Peyer's patch (tissue), 4 donors: Measurements from ENCODE around the gene SCN11A. TPM values are rescaled to one million over a fixed set of nuclear protein-coding genes. Genes with fewer than 3 reads are reported as not detected.
"Not testable (repeated sequence)": the region's sequence is repeated elsewhere in the genome, so short reads cannot be mapped to it uniquely, and the experiment has no call there.

ENCODE experiments used
- DNase-seq, 3 donors: peaks; one replicate each; pipeline ENCODE4 v3.0.0-alpha.2; 2017 to 2019
- H3K27ac ChIP-seq, 4 donors: fragments of 200-600 bp; sonication (generic); one replicate each; pipeline ENCODE4 v1.5.1; 2016 to 2019
- H3K27me3 ChIP-seq, 2 donors: fragments of 200-600 bp; sonication (generic); one replicate each; pipeline ENCODE4 v1.5.1; 2019
- H3K36me3 ChIP-seq, 3 donors: fragments of 200-600 bp; sonication (generic); one replicate each; pipeline ENCODE4 v1.5.1; 2016 to 2019
- H3K4me1 ChIP-seq, 4 donors: fragments of 200-600 bp; sonication (generic); one replicate each; pipeline ENCODE4 v1.5.1; 2016 to 2019
- H3K4me3 ChIP-seq, 4 donors: fragments of 200-600 bp; sonication (generic); 1 replicate in 3 of 4; 2 replicates in 1 of 4; pipeline ENCODE4 v1.5.1; 2016 to 2019; ENCODE audit warnings: mild to moderate bottlenecking in 1 of 4
- H3K9me3 ChIP-seq, 4 donors: fragments of 200-600 bp; sonication (generic); one replicate each; pipeline ENCODE4 v1.5.1; 2016 to 2019; ENCODE audit warnings: mild to moderate bottlenecking in 1 of 4
- POLR2A ChIP-seq, 2 donors: fragments of 450-650 bp; IDR thresholded peaks; one replicate each; pipeline ENCODE4 v1.5.1; 2017; ENCODE audit warnings: antibody characterized with exemption in 2 of 2, mild to moderate bottlenecking in 2 of 2, moderate library complexity in 2 of 2
- total RNA-seq, 4 donors: library from RNA; depleted of rRNA; stranded (reverse); fragments of >200 nt; gene quantifications; one replicate each; pipeline ENCODE4 v1.1.0, GENCODE V29; 2016
- TF ChIP-seq, protein P1 (sequence below), 6 experiments: fragments of 450-650 bp in 4 of 6; fragments of 200-600 bp in 2 of 6; sonication (generic) in 1 of 6; IDR thresholded peaks; one replicate each; pipeline ENCODE4 v1.5.1; 2017 to 2019; ENCODE audit warnings: antibody characterized with exemption in 6 of 6, mild to moderate bottlenecking in 3 of 6, moderate library complexity in 1 of 6

SCN11A gene
- total RNA-seq, 4 donors from 2014 or later = 0.28 to 1.7 (median 0.67) TPM; not detected in 1

DNA sequence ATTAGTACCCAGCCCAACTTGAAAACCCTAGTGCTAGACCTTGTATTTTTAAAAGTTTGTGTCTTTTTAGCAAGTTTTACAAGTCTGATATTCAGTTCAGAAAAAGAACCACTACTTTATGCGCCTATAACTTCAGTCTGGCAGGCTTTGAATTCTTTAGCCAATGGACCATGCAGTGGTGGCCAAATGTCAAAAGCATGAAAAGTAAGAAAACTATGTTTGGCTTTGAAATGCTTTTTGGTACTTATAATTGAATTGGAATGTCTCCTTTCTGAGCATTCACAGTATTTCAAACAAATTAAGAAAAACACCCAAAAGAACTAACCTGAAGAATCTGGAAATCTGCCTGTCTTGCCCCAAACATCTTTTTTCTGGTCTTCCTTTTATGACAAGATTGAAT, 12.9 kb upstream of the SCN11A start:
- no peaks in the 10 kb centered on the region for H3K9me3 ChIP-seq
- no peak overlapping the region for H3K27ac ChIP-seq
- TF ChIP-seq POLR2A (IDR thresholded peaks at IDR 0.05) = no peak
- TF ChIP-seq, protein P1, sequence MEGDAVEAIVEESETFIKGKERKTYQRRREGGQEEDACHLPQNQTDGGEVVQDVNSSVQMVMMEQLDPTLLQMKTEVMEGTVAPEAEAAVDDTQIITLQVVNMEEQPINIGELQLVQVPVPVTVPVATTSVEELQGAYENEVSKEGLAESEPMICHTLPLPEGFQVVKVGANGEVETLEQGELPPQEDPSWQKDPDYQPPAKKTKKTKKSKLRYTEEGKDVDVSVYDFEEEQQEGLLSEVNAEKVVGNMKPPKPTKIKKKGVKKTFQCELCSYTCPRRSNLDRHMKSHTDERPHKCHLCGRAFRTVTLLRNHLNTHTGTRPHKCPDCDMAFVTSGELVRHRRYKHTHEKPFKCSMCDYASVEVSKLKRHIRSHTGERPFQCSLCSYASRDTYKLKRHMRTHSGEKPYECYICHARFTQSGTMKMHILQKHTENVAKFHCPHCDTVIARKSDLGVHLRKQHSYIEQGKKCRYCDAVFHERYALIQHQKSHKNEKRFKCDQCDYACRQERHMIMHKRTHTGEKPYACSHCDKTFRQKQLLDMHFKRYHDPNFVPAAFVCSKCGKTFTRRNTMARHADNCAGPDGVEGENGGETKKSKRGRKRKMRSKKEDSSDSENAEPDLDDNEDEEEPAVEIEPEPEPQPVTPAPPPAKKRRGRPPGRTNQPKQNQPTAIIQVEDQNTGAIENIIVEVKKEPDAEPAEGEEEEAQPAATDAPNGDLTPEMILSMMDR (IDR thresholded peaks at IDR 0.05) = no peak
- DNase-seq = no peak
- no peaks in the 10 kb centered on the region for H3K27me3 ChIP-seq
- H3K36me3 ChIP-seq = peaks cover 0 to 43% (median 0%) of the 10 kb centered on the region in 3 donors
- no peaks in the 10 kb centered on the region for H3K4me1 ChIP-seq
- no peak overlapping the region for H3K4me3 ChIP-seq

DNA sequence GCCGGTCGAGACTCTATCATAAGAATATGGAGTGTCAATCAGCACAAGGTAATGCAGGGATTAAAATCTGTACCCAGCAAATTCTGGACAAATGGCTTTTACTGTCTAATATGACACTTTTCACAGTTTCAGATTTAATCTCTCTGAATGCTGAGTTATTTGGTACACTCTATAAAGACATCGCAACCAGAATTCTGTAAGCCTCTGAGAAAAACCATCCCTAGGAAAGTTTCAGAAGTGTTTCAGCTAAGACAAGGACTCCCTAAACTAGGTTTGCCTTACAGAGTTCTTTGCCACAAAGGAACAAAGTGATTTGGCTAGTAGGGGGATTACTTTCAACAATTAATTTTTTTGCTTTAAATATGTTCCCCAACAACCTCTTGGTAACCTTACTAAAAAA, 11.4 kb upstream of the SCN11A start:
- Histone ChIP-seq H3K4me3 (no peak overlapping the region), H3K4me1 (no peaks in the 10 kb centered on the region), H3K9me3 (no peaks in the 10 kb centered on the region), H3K27ac (no peak overlapping the region), H3K36me3 (peaks cover 0 to 29% (median 0%) of the 10 kb centered on the region in 3 donors), H3K27me3 (no peaks in the 10 kb centered on the region)
- no peak for TF ChIP-seq POLR2A (IDR thresholded peaks at IDR 0.05)
- TF ChIP-seq, protein P1 (IDR thresholded peaks at IDR 0.05) = no peak
- no peak for DNase-seq

DNA sequence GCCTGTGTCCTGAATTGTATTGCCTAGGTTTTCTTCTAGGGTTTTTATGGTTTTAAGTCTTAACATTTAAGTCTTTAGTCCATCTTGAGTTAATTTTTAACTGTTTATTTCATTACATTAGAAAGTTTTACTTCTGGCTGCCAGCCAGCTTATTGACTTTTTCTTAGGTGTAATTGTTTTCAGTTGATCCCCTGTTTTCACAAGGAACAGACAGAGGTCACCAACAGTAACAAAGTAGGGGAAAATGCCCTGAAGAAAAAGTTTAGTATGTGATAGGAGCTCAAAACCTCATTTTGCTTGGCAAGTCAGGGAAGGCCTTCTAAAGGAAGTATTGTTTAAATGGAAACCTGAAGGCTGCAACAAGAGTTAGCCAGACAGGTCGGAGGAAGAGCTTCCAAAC, 10.4 kb upstream of the SCN11A start:
- Histone ChIP-seq H3K4me3 (no peak overlapping the region), H3K27ac (no peak overlapping the region), H3K36me3 (peaks cover 0 to 19% (median 0%) of the 10 kb centered on the region in 3 donors), H3K27me3 (no peaks in the 10 kb centered on the region), H3K9me3 (no peaks in the 10 kb centered on the region), H3K4me1 (no peaks in the 10 kb centered on the region)
- TF ChIP-seq, protein P1 (IDR thresholded peaks at IDR 0.05) = no peak
- DNase-seq = no peak

DNA sequence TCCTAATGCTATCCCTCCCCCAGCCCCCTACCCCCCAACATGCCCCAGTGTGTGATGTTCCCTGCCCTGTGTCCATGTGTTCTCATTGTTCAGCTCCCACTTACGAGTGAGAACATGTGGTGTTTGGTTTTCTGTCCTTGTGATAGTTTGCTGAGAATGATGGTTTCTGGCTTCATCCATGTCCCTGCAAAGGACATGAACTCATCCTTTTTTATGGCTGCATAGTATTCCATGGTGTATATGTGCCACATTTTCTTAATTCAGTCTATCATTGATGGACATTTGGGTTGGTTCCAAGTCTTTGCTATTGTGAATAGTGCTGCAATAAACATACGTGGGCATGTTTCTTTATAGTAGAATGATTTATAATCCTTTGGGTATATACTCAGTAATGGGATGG, 9.5 kb upstream of the SCN11A start:
- H3K36me3 ChIP-seq, H3K27me3 ChIP-seq, H3K27ac ChIP-seq: not testable (repeated sequence)

DNA sequence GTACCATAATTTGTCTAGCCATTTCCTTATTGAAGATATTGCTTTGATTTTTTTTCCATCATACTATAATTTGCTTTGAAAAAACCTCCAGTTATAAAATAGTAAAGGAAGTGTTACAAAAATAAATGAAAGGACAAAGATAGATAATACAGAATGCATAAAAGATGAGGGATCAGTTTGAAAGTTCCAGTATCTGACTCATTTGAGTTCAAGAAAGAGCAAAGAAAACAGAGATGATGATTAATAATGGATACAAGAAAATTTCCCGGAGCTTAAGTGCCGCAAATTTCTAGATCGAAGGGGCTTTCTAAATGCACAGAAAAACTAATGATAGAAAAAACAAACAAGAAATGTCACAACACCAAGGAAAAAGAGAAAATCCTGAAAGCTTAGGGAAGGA, 4.4 kb upstream of the SCN11A start:
- H3K27me3 ChIP-seq = no peaks in the 10 kb centered on the region
- H3K36me3 ChIP-seq = no peaks in the 10 kb centered on the region
- no peaks in the 10 kb centered on the region for H3K9me3 ChIP-seq
- H3K4me1 ChIP-seq = peaks cover 0 to 17% (median 9%) of the 10 kb centered on the region in 4 donors
- no peak for TF ChIP-seq POLR2A (IDR thresholded peaks at IDR 0.05)
- TF ChIP-seq, protein P1 (IDR thresholded peaks at IDR 0.05) = no peak
- no peak overlapping the region for H3K4me3 ChIP-seq
- no peak overlapping the region for H3K27ac ChIP-seq
- DNase-seq = no peak

More for the DNA sequence above, 9.5 kb upstream of the SCN11A start:
- DNase-seq, H3K9me3 ChIP-seq, H3K4me3 ChIP-seq, H3K4me1 ChIP-seq: not testable (repeated sequence)

DNA sequence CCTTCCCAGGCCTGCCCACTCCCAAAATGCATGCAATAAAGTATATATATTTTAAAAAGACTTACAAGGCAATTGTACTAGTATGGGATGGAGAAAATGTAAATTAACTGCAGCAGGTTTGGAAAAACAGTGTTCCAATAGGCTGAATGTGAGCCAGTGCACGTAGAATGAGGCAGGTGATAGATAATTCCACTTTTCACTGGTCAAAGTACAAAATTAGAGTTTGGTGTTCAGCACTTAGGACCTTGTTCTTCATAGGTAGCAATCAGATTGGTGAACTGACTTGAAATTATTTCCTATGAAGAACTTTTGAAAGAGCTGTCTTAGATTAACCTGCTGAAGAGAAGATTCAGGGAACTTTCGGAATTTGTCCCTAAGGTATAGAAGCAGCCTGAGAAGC, 2.0 kb upstream of the SCN11A start:
- Histone ChIP-seq H3K27me3 (no peaks in the 10 kb centered on the region), H3K36me3 (no peaks in the 10 kb centered on the region), H3K9me3 (no peaks in the 10 kb centered on the region), H3K4me1 (peaks cover 0 to 25% (median 9%) of the 10 kb centered on the region in 4 donors), H3K27ac (no peak overlapping the region), H3K4me3 (peak overlapping the region in 1 of 4 donors; percentile 98)
- no peak for TF ChIP-seq POLR2A (IDR thresholded peaks at IDR 0.05)
- TF ChIP-seq, protein P1 (IDR thresholded peaks at IDR 0.05) = no peak
- no peak for DNase-seq
